Posterior vena cava (tissue), 2 donors: Measurements from ENCODE around the gene ZG16. TPM values are rescaled to one million over a fixed set of nuclear protein-coding genes. Genes with fewer than 3 reads are reported as not detected.
A peak's percentile ranks its signal among the peaks of the same experiment; 100 is the strongest.
"Not testable (repeated sequence)": the region's sequence is repeated elsewhere in the genome, so short reads cannot be mapped to it uniquely, and the experiment has no call there.

ENCODE experiments used
- DNase-seq: peaks from one replicate; pipeline ENCODE4 v3.0.0-alpha.2; 2020; ENCODE audit warnings: low spot score
- intact Hi-C, 2 donors: fragments of 100-400 bp; cut with DNase I; formaldehyde crosslinking; loops; one replicate each; pipeline versions ENCODE4 v1.14.1 to v1.14.2; 2022 to 2023
- total RNA-seq, 2 donors: library from RNA; stranded (reverse); fragmentation: NEBNext Ultra II Directional; extraction: Animal tissue kit (Norgen Biotek cat#: 25700); gene quantifications; one replicate each; pipeline ENCODE4 v1.2.1, GENCODE V29; 2021
- donor health status: DM: yes; HTN: yes; CAD: no.
- donor health status: DM: yes; HTN: yes; CAD: no.

Gene ZG16
- total RNA-seq, 2 donors from 2014 or later = not detected

DNA sequence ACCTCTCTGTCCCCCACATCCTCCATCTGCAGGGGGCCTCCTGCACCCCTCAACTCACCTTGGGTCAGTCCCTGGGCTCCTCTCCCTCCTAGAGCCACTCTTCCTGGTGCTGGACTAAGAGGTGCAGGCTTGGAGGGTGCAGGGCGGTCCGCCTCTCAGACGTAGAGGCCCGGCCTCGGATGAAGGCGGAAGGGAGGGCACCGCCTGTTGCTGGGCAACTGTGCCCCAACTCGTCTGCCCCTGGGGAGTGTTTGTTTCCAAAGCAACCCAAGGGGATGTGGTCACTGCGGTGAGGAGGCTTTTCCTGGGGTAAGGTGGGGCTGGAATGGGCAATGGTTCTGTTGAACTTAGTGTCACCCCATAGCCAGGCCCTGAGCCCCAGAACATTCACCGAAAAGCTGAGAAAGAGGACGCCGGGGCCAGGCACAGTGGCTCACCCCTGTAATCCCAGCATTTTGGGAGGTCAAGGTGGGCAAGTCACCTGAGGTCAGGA, 32.2 kb upstream of the ZG16 start, which contains the start of gene C16orf54:
Gene C16orf54 (minus strand): TSS at position 138 of the 493 bp plus-strand sequence. CDS start 1,039 bp downstream, outside the sequence.
- DNase-seq = peak; percentile 95
- intact Hi-C loops = loop anchor here in 1 of 2 donors (5.0 kb wide), 1 partner anchor 1386 kb away; no protein-coding TSS in a partner anchor

DNA sequence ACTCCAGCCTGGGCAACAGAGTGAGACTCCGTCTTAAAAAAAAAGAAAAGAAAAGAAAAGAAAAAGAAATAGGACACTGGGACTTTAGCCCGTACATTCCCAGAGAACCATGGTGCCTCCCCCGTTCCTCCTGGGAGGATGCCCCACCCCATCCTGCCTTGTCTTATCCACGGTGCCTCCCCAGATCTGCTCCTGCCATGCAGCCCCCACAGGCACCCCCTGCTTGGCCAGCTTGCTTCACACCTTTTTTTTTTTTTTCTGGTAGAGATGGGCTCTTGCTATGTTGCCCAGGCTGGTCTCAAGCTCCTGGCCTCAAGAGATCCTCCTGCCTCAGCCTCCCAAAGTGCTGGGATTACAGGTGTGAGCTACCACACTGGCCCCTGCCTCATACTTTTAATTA, 31.5 kb upstream of the ZG16 start:
- intact Hi-C loops = loop anchor here in 1 of 2 donors (5.0 kb wide), 1 partner anchor 1386 kb away; no protein-coding TSS in a partner anchor
- DNase-seq = not testable (repeated sequence)

DNA sequence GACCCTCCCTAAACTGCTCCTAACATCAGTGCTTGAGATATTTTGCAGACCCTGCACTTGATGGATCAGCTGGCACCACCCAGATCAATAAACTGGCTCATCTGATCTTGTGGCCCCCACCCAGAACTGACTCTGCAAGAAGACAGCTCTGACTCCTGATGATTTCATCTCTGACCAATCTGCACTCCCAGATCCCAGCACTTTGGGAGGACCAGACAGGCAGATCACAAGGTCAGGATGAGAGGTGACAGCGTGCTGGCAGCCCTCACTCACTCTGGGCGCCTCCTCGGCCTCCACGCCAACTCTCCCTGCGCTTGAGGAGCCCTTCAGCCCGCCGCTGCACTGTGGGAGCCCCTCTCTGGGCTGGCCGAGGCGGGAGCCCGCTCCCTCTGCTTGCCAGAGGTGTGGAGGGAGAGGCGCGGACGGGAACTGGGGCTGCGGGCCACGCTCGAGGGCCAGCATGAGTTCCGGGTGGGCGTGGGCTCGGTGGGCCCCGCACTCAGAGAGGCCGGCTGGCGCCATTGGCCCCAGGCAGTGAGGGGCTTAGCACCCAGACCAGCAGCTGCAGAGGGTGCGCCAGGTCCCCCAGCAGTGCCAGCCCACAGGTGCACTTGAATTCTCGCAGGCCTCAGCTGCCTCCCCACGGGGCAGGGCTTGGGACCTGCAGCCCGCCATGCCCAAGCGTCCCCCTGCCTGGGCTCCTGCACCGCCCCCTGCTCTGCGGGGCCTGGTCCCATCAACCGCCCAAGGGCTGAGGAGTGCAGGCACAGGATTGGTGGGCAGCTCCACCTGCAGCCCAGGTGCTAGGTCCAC, 29.9 kb upstream of the ZG16 start:
- intact Hi-C loops = loop anchor here in 1 of 2 donors (5.0 kb wide), 1 partner anchor 1384 kb away; no protein-coding TSS in a partner anchor
- no peak for DNase-seq

DNA sequence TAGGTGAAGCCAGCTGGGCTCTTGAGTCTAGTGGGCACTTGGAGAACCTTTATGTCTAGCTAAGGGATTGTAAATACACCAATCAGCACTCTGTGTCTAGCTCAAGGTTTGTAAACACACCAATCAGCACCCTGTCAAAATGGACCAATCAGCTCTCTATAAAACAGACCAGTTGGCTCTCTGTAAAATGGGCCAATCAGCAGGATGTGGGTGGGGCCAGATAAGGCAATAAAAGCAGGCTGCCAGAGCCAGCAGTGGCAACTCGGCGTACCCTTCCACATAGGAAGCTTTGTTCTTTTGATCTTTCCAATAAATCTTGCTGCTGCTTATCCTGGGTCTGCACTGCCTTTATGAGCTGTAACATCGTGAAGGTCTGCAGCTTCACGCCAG, 29.3 kb upstream of the ZG16 start:
- DNase-seq = not testable (repeated sequence)
- intact Hi-C loops = loop anchor here in 1 of 2 donors (5.0 kb wide), 1 partner anchor 1384 kb away; no protein-coding TSS in a partner anchor

DNA sequence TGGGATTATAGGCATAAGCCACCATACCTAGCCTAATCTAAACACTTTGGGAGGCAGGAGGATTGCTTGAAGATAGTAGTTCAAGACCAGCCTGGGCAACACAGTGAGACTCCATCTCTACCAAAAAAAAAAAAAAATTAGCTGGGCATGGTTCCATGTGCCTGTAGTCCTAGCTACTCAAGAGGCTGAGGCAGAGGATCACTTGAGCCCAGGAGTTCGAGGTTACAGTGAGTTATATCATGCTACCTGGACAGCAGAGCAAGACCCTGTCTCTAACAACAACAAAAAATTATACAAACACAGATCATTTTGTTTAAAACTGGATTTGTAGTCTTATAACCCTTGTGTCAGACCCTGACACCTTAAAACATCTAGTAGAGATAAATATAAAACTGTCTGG, 24.5 kb upstream of the ZG16 start:
- intact Hi-C loops = no loop called here

DNA sequence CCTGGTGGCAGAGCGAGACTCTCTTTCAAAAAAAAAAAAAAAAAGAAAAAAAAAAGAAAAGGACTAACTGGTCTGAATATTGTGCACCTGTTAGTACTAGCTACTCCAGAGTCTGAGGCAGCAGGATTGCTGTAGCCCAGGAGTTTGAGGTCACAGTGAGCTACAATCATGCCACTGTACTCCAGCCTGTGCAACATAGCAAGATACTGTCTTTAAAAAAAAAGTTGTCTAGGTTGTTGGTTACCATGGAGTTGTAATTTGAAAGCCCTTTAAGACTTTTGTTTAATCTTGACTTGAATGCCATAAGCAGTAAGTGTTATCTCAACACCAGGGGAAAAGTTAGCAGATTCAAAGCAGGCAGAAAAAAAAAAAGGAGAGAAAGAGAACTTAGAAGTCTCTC, 21.4 kb upstream of the ZG16 start:
- no peak for DNase-seq
- intact Hi-C loops = no loop called here

More for the DNA sequence above, 24.5 kb upstream of the ZG16 start:
- DNase-seq = no peak

DNA sequence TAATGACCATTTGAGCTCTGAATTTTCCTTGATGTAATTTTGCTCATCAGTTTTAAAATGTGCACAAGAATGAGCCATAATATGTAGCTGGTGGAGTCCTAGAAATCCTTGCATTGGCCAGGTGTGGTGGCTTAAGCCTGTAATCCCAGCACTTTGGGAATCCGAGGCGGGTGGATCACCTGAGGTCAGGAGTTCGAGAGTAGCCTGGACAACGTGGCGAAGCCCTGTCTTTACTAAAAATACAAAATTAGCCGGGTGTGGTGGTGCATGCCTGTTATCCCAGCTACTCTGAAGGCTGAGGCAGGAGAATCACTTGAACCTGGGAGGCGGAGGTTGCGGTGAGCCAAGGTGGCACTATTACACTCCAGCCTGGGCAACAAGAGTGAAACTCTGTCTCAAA, 21.0 kb upstream of the ZG16 start:
- intact Hi-C loops, DNase-seq: not testable (repeated sequence)

DNA sequence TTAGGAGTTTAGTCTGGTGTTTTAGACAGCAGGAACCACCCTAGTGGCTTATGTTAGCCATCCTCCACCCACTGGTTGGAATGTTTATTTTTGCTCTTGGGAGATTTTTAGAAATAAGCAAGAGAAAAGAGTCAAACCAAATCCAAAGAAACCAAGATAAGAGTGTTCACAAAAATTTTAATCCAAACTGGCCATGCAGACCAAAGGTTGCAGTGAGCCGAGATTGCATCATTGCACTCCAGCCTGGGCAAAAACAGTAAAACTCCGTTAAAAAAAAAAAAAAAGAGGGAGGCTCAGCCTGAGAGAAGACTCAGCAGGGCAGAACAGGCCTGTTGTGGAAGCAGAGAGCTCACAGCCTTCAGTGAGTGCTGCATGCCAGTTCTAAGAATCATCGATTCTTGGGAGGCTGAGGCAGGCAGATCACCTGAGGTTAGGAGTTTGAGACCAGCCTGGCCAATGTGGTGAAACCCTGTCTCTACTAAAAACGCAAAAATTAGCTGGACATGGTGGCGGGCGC, 20.0 kb upstream of the ZG16 start:
- intact Hi-C loops = no loop called here
- DNase-seq = no peak

DNA sequence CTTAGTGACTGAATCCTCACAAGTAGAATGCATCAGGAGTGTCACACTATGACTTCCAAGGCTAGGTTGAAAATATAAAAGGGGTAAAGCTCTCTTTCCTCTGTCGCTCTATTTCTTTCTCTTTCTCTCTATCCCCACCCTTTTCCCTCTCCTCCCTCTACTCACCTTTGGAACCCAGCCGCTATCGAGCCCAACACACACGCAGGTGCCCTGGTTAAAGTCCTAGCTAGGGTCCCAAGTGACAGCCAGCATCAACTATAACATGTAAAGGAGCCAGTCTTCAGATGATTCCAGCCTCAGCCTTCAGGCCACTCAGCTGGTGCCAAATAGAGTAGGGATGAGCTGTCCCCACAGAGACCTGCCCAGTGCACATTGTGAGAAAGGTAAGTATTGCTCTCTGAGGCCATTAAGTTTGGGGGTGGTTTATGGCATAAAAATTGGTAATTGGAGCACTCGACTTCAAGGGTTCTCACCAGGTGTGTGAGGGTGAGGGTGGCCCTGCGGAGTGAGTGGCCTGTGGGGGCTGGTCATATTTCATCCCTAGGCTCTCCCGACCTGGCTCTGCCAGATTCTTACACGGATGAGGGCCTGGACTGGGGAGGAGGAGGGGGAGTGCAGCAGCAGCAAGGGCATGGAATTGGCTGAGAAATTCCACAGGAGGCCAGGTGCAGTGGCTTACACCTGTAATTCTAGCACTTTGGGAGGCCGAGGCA, 17.3 kb upstream of the ZG16 start:
- intact Hi-C loops = no loop called here
- no peak for DNase-seq

DNA sequence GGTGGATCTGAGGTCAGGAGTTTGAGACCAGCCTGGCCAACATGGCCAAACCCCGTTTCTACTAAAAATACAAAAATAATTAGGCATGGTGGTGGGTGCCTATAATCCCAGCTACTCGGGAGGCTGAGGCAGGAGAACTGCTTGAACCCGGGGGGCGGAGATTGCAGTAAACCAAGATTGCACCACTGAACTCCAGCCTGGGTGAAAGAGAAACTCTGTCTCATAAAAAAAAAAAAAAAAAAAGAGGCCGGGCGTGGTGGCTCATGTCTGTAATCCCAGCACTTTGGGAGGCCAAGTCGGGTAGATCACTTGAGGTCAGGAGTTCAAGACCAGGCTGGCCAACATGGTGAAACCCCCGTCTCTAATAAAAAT, 16.8 kb upstream of the ZG16 start:
- intact Hi-C loops, DNase-seq: not testable (repeated sequence)

DNA sequence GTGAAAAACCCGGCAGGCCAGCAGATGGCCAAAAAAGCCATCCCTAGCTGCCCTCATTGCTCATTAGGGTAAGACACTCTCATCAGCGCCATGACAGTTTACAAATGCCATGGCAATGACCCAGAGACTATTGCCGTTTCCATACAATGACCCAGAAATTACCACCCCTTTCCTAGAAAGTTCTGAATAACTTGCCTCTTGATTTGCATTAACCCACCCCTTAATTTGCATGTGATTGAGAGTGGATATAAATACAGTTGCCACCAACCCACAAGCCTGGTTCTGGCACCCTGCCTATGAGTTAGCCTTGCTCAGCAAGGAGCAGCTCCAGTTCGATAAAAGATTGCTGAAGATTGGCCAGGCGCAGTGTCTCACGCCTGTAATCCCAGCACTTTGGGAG, 16.2 kb upstream of the ZG16 start:
- DNase-seq = no peak
- intact Hi-C loops = no loop called here

DNA sequence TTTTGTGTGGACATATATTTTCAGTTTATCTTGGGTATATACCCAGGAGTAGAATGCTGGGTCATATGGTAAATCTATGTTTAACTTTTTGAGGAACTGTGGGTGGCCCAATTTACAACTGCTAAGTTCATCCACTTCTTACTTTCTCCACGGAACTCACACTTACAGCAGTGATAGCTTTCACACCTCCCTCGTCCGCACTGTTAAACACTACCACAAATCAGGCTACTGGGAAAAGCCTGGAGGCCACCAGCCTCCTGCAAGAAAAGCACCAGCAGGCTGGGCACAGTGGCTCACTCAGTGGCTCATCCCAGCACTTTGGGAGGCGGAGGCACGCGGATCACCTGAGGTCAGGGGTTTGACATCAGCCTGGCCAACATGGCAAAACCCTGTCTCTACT, 14.7 kb upstream of the ZG16 start:
- DNase-seq = no peak
- intact Hi-C loops = no loop called here

DNA sequence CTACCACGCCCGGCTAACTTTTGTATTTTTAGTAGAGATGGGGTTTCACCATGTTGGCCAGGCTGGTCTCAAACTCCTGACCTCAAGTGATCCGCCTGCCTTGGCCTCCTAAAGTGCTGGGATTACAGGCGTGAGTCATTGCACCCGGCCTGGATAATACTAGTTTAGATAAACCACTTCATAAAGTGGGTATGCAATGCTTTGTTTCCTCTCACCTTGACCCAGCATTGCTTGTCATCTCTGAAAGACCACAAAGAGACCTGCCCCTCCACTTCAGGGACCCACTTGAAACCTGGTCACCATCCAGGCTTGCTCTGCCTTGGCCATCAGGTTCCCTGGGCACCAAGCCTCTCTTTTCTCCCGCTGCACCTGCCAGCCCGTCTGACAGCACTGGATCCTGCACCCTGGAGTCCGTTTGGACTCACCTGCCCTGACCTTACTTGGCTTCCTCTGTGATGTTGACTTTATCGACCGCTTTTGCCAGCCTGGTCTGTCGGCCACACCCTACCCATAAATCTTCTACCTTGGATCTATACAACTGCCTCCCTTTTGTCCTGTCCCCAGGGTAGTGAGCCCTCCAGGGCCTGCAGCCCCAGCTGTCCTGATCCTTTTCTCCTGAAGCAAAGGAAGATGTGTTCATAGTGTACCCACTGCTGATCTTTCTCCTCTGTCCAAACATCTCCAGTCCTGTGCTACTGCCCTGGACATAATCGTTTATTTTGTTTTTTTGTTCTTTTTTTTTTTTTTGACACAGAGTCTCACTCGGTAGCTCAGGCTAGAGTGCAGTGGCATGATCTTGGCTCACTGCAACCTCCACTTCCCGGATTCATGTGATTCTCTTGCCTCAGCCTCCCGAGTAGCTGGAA, 12.7 kb upstream of the ZG16 start:
- intact Hi-C loops = no loop called here
- no peak for DNase-seq

DNA sequence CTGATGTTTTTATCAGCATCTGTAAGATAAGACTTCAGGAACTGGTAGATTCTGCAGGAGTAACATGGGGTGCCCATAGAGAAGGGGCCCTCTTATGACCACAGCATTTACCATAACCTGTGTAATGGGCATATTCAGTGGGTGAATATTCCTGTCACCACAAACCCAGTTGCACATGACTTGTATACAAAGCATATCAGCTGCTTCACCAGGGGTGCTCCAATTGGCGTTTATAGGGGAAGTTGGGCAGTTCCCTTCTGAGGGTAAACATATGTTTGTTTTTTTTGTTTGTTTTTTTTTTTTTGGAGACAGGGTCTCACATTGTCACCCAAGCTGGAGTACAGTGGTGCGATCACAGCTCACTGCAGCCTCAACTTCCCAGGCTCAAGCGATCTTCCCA, 11.5 kb upstream of the ZG16 start:
- no peak for DNase-seq
- intact Hi-C loops = no loop called here

DNA sequence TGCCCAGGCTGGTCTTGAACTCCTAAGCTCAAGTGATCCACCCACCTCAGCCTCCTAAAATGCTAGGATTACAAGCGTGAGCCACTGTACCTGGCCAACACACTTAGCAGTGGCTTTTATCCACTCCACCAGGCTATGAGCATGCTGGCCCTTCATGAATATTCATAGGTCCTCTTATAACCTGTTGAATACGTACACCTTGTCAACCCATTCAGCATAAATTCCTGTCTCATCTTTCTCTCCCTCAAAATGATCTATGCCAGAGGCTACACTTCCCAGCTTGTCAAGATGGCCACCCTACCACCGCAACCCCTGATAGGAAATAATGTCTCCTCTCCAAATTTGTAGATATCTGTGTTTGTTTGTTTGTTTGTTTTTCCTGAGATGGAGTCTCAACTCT, 11.0 kb upstream of the ZG16 start:
- DNase-seq = no peak
- intact Hi-C loops = no loop called here

DNA sequence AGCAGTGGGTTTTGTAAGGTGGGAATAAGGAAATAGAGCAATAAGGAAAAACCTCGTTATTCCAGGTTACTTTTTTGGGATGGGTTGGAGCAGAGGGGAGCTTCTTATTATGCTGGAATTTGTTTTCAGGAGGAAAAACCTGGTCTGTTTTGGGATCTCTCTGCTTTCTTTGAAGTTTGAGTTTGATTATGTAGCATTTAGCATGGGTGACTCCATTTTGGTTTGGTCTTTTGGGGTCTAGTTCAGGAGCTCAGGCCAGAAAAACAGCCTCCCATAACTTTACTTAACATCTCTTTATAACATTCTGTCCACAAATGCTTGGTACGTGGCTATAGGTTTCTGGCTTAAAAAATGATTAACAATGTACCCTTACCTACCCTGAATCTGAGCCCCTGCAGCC, 8.5 kb upstream of the ZG16 start:
- intact Hi-C loops = no loop called here
- DNase-seq = no peak

DNA sequence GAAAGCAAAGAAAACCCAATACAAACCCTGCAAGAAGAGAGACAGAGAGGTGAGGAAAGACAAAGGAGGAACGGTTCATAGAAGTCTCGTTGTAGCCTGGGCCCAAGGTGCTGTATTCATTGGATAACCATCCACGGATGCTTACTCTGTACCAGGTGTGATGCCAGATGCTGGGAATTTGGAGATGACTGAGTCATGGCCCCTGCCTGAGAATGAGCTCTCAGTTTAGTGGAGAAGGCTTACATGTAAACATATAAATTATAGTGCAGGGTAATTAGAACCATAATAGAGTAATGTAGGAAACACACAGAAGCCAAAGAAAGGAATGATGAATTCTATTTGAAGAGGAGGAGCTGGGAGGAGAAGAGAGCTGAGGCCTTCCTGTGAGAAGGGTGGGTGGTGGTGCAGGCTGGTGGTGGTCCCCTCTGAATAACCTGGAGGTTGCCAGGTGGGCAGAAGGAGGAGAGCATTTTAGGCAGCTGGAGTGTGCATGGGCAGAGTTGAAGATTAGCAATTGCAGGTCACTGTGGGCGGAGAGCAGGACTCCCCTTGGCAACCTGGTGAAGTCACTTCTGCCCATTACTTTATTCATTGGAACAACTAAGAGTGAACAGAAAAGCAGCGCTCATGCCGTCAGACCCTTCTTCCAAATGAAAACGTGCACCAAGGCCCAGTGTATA, 7.7 kb upstream of the ZG16 start:
- intact Hi-C loops = loop anchor here in 1 of 2 donors (10.0 kb wide), 1 partner anchor 1054 kb away; no protein-coding TSS in a partner anchor
- DNase-seq = no peak

DNA sequence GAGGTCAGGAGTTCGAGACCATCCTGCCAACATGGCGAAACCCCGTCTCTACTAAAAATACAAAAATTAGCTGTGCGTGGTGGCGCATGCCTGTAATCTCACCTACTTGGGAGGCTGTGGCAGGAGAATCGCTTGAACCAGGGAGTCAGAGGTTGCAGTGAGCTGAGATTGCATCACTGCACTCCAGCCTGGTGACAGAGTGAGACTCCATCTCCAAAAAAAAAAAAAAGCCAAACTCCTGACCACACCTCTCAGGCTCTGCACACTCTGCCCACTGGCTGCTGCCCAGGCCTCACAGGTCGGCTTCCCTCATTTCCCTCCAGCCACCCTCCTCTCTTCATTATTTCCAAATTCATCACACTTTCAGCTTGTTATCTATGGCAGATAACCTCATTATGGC, 5.7 kb upstream of the ZG16 start:
- DNase-seq = not testable (repeated sequence)
- intact Hi-C loops = loop anchor here in 1 of 2 donors (10.0 kb wide), 1 partner anchor 1052 kb away; no protein-coding TSS in a partner anchor
